DOHH2 (cell line): Measurements from ENCODE around the gene PRKCE.

Experiments used
- CTCF ChIP-seq: fragments of 200-600 bp; sonication (generic); IDR thresholded peaks from one replicate; pipeline ENCODE4 v1.5.1; 2014; ENCODE audit warnings: antibody characterized with exemption, mild to moderate bottlenecking, low read depth, low read length; ENCODE audit not compliant: poor library complexity, severe bottlenecking
- EZH2phosphoT487 ChIP-seq: fragments of 200-600 bp; sonication (generic); IDR thresholded peaks from 2 replicates; pipeline ENCODE4 v1.6.1; 2017; ENCODE audit warnings: borderline replicate concordance, mild to moderate bottlenecking, antibody characterized with exemption, low read length, moderate library complexity, mixed read lengths

GRCh38 chr2:45911538-45911937, 260.1 kb downstream of the PRKCE start:
- TF ChIP-seq CTCF (no peak), EZH2phosphoT487 (no peak)
